DND-41 (cell line): ENCODE data around the gene STRIP1.

Source experiments
- CTCF ChIP-seq: IDR thresholded peaks from 2 replicates; pipeline ENCODE4 v1.5.1; 2012; ENCODE audit warnings: borderline replicate concordance, low read length, moderate library complexity, mild to moderate bottlenecking; ENCODE audit not compliant: poor library complexity, severe bottlenecking; ENCODE audit errors: extremely low read depth
- EZH2 ChIP-seq: IDR thresholded peaks from 3 replicates; pipeline ENCODE4 v1.6.1; 2012; ENCODE audit warnings: borderline replicate concordance, low read depth, mild to moderate bottlenecking, moderate library complexity, low read length, inconsistent platforms; ENCODE audit not compliant: severe bottlenecking

DNA sequence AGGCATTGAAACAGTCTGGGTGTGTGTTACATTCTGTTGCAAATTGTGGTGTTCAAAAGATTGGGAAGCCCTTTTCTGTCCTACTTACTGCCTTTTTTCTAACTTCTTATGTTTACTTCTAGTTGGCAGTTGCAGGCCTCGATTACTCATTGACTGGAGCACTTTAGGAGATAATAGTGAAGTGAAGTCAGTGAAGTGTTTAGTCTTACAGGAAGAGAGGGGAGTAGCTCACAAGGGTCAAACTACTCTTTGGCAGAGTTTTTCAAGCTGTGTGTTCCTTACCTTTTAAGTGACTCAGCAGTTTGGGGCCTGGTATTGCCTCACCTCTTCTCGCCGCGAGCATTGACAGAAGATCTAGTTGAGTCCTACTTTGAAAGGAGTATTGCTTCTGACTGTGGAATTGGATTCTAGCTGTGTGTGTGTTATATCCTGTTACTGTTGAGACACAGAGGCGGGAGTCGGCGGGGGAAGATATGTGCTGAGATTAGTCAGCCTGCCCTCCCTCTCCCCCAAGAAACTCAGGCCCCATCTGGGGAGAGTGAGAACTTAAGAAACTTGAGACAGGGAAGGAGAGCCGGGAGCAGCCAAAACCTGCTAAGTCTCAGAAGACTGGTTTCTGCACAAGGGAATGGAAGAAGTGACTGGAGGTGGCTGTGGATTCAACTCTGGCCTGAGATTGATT lies 30.5 kb upstream of the STRIP1 start:
- no peak for TF ChIP-seq EZH2
- no peak for TF ChIP-seq CTCF
